Measurements from ENCODE around the gene RWDD3.

DNA sequence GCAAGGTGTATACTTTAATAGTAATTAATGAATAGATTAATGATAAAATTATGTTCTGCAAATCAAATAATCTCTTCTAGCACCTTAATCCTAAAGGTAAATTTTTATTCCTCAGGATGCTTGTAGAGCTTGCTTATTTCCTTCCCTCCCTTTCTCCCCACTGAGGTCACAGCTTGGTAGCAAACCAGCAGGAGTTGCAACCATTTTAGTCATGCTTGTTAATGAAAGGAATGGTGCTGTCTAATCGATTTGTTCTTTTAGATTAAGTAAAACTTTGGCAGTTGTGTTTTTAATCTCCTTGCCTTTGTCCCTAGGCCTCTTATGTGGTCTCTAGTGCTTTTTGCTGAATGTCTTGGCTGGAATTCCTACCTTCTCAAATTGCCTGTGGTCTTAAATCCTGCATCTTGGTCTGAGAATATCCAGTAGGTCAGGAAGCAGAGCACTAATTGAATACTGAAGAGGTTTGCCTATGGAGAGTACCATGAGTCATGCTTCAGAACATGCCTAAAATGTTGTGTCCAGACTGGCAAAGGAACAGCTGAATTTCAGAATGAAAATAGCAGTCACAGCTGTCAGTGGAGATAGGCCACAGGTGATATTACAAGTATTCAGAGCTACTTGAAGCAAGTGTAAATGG is 36.3 kb upstream of the RWDD3 start:
- no peak for TF ChIP-seq EP300 (IDR thresholded peaks at IDR 0.05)
- no peak for TF ChIP-seq CTCF (IDR thresholded peaks at IDR 0.05)
- TF ChIP-seq, protein P1, sequence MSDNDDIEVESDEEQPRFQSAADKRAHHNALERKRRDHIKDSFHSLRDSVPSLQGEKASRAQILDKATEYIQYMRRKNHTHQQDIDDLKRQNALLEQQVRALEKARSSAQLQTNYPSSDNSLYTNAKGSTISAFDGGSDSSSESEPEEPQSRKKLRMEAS (IDR thresholded peaks at IDR 0.05): no peak
- no peak for TF ChIP-seq KDM1A (IDR thresholded peaks at IDR 0.05; ENCODE audit: low read depth)
- no peak for TF ChIP-seq CHD4 (IDR thresholded peaks at IDR 0.05; ENCODE audit: borderline replicate concordance)
- TF ChIP-seq JUN (IDR thresholded peaks at IDR 0.05): no peak
- TF ChIP-seq, protein P2, sequence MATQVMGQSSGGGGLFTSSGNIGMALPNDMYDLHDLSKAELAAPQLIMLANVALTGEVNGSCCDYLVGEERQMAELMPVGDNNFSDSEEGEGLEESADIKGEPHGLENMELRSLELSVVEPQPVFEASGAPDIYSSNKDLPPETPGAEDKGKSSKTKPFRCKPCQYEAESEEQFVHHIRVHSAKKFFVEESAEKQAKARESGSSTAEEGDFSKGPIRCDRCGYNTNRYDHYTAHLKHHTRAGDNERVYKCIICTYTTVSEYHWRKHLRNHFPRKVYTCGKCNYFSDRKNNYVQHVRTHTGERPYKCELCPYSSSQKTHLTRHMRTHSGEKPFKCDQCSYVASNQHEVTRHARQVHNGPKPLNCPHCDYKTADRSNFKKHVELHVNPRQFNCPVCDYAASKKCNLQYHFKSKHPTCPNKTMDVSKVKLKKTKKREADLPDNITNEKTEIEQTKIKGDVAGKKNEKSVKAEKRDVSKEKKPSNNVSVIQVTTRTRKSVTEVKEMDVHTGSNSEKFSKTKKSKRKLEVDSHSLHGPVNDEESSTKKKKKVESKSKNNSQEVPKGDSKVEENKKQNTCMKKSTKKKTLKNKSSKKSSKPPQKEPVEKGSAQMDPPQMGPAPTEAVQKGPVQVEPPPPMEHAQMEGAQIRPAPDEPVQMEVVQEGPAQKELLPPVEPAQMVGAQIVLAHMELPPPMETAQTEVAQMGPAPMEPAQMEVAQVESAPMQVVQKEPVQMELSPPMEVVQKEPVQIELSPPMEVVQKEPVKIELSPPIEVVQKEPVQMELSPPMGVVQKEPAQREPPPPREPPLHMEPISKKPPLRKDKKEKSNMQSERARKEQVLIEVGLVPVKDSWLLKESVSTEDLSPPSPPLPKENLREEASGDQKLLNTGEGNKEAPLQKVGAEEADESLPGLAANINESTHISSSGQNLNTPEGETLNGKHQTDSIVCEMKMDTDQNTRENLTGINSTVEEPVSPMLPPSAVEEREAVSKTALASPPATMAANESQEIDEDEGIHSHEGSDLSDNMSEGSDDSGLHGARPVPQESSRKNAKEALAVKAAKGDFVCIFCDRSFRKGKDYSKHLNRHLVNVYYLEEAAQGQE (IDR thresholded peaks at IDR 0.05): no peak
